SH-SY5Y (cell line): Measurements from ENCODE around the gene FAT1.

Experiments used
- GATA2 ChIP-seq: IDR thresholded peaks from 2 replicates; pipeline ENCODE4 v1.6.1; 2011; ENCODE audit warnings: mild to moderate bottlenecking, low read depth, low read length
- GATA3 ChIP-seq: IDR thresholded peaks from 2 replicates; pipeline ENCODE4 v1.6.1; 2011; ENCODE audit warnings: low read depth, mild to moderate bottlenecking, low read length, moderate library complexity

- TF ChIP-seq GATA3 (no peak), GATA2 (no peak)
Measured at GRCh38 chr4:186593587-186593973, 130.1 kb downstream of the FAT1 start.
